Chondrocyte (in vitro differentiated cells): ENCODE results near the gene ADAD2. TPM values are rescaled to one million over a fixed set of nuclear protein-coding genes. Genes with fewer than 3 reads are reported as not detected.

Source experiments
- DNase-seq: peaks from one replicate; pipeline ENCODE4 v3.0.0; 2021; ENCODE audit warnings: mixed read lengths, low spot score
- H3K27ac Mint-ChIP-seq: one replicate; pipeline ENCODE4 v1.8.0; 2021; ENCODE audit warnings: mild to moderate bottlenecking, moderate library complexity, mixed read lengths; ENCODE audit not compliant: unreplicated experiment
- H3K27me3 Mint-ChIP-seq: 2 replicates; pipeline ENCODE4 v1.8.0; 2021; ENCODE audit warnings: low read depth, mixed read lengths
- H3K36me3 Mint-ChIP-seq: 2 replicates; pipeline ENCODE4 v1.8.0; 2021; ENCODE audit warnings: low read depth, mixed read lengths
- H3K4me1 Mint-ChIP-seq: 2 replicates; pipeline ENCODE4 v1.8.0; 2021; ENCODE audit warnings: low read depth, mild to moderate bottlenecking, mixed read lengths
- H3K4me3 Mint-ChIP-seq: one replicate; pipeline ENCODE4 v1.8.0; 2021; ENCODE audit warnings: mild to moderate bottlenecking, moderate library complexity, mixed read lengths; ENCODE audit not compliant: unreplicated experiment
- H3K9me3 Mint-ChIP-seq: 2 replicates; pipeline ENCODE4 v1.8.0; 2021; ENCODE audit warnings: low read depth, mixed read lengths
- CTCF ChIP-seq: fragments of 200-600 bp; sonication (generic); IDR thresholded peaks from 2 replicates; pipeline ENCODE4 v1.5.0; 2021; ENCODE audit warnings: antibody characterized with exemption, mild to moderate bottlenecking, moderate library complexity
- total RNA-seq: library from RNA; stranded (reverse); gene quantifications from 3 replicates; pipeline ENCODE4 v1.2.1, GENCODE V29; 2021

The ADAD2 gene
- total RNA-seq, 1 donor from 2014 or later, result not detected

GRCh38 chr16:84176192-84177053, 14.5 kb upstream of the ADAD2 start:
- Mint-ChIP-seq H3K9me3 (no peaks in the 10 kb centered on the region), H3K4me3 (no peak overlapping the region), H3K36me3 (no peaks in the 10 kb centered on the region), H3K4me1 (peaks cover 27% of the 10 kb centered on the region), H3K27ac (peak overlapping the region; percentile 92), H3K27me3 (no peaks in the 10 kb centered on the region)
- TF ChIP-seq CTCF, result no peak
- DNase-seq, result no peak

GRCh38 chr16:84177741-84178073, 13.2 kb upstream of the ADAD2 start:
- peak overlapping the region; percentile 92 for H3K27ac Mint-ChIP-seq
- no peaks in the 10 kb centered on the region for H3K9me3 Mint-ChIP-seq
- peaks cover 1% of the 10 kb centered on the region for H3K36me3 Mint-ChIP-seq
- TF ChIP-seq CTCF, result no peak
- DNase-seq, result no peak
- H3K27me3 Mint-ChIP-seq, result no peaks in the 10 kb centered on the region
- H3K4me1 Mint-ChIP-seq, result peaks cover 27% of the 10 kb centered on the region
- H3K4me3 Mint-ChIP-seq, result no peak overlapping the region

GRCh38 chr16:84178146-84178765, 12.7 kb upstream of the ADAD2 start:
- DNase-seq, result no peak
- Mint-ChIP-seq H3K4me1 (peaks cover 27% of the 10 kb centered on the region), H3K27me3 (no peaks in the 10 kb centered on the region), H3K27ac (peak overlapping the region; percentile 92), H3K4me3 (no peak overlapping the region), H3K9me3 (no peaks in the 10 kb centered on the region), H3K36me3 (peaks cover 5% of the 10 kb centered on the region)
- no peak for TF ChIP-seq CTCF

GRCh38 chr16:84178892-84179611, 11.9 kb upstream of the ADAD2 start:
- Mint-ChIP-seq H3K4me1 (peaks cover 30% of the 10 kb centered on the region), H3K27ac (no peak overlapping the region), H3K27me3 (no peaks in the 10 kb centered on the region), H3K4me3 (no peak overlapping the region), H3K9me3 (no peaks in the 10 kb centered on the region), H3K36me3 (peaks cover 5% of the 10 kb centered on the region)
- DNase-seq, result no peak
- TF ChIP-seq CTCF, result peak; percentile 2

- H3K27me3 Mint-ChIP-seq, result no peaks in the 10 kb centered on the region
- DNase-seq, result no peak
- H3K27ac Mint-ChIP-seq, result no peak overlapping the region
- H3K36me3 Mint-ChIP-seq, result peaks cover 5% of the 10 kb centered on the region
- no peak for TF ChIP-seq CTCF
- H3K4me3 Mint-ChIP-seq, result no peak overlapping the region
- H3K9me3 Mint-ChIP-seq, result no peaks in the 10 kb centered on the region
- peaks cover 36% of the 10 kb centered on the region for H3K4me1 Mint-ChIP-seq
Measured at GRCh38 chr16:84179612-84180320, 11.2 kb upstream of the ADAD2 start.
